Ecto neural progenitor cell (in vitro differentiated cells): ENCODE measurements around the gene GZMM.

Source experiments
- DNase-seq: peaks from one replicate; pipeline ENCODE4 v3.0.0-alpha.2; 2018; ENCODE audit warnings: low spot score

GZMM gene

GRCh38 chr19:535017-535835 lies 8.6 kb upstream of the GZMM start:
- no peak for DNase-seq

- DNase-seq, result no peak
Measured at GRCh38 chr19:536031-536880, 7.6 kb upstream of the GZMM start.

GRCh38 chr19:536881-537404 lies 6.9 kb upstream of the GZMM start:
- DNase-seq, result no peak

GRCh38 chr19:538641-539428 lies 5.0 kb upstream of the GZMM start:
- DNase-seq, result no peak

- DNase-seq, result no peak
Measured at GRCh38 chr19:539429-540030, 4.3 kb upstream of the GZMM start.

GRCh38 chr19:540867-541637 lies 2.8 kb upstream of the GZMM start:
- DNase-seq, result no peak

- DNase-seq, result no peak
Measured at GRCh38 chr19:541699-542098, 2.2 kb upstream of the GZMM start.

GRCh38 chr19:542173-542866 lies 1.5 kb upstream of the GZMM start:
- DNase-seq, result no peak

- DNase-seq, result no peak
Measured at GRCh38 chr19:547117-547516, 3.3 kb downstream of the GZMM start.

GRCh38 chr19:547836-548720 lies 4.2 kb downstream of the GZMM start:
- no peak for DNase-seq

GRCh38 chr19:548886-549830 lies 5.3 kb downstream of the GZMM start:
- DNase-seq, result no peak

- no peak for DNase-seq
Measured at GRCh38 chr19:554817-555216, 11.0 kb downstream of the GZMM start.

- DNase-seq, result no peak
Measured at GRCh38 chr19:555474-555808, 11.6 kb downstream of the GZMM start.

GRCh38 chr19:556611-557382 lies 12.9 kb downstream of the GZMM start:
- peak; percentile 34 for DNase-seq

- DNase-seq, result peak; percentile 49
Measured at GRCh38 chr19:558770-559439, 15.1 kb downstream of the GZMM start.

GRCh38 chr19:560121-560520 lies 16.3 kb downstream of the GZMM start:
- DNase-seq, result peak; percentile 36

- no peak for DNase-seq
Measured at GRCh38 chr19:566403-566802, 22.6 kb downstream of the GZMM start.
